A549 (cell line): ENCODE measurements around the gene MEN1. TPM values are rescaled to one million over a fixed set of nuclear protein-coding genes. Genes with fewer than 3 reads are reported as not detected.

Experiments used
- ATAC-seq, 2 experiments: fragments of 200-7000 bp in 1 of 2; fragments of >200 bp in 1 of 2; cut with Nextera tagmentation in 1 of 2; cut with Tn5 transposase in 1 of 2; 3 replicates each; pipeline versions ENCODE4 v1.8.0 to v1.9.1; 2018 to 2020; ENCODE audit warnings: mild to moderate bottlenecking in 1 of 2, moderate library complexity in 1 of 2
- CTCF ChIA-PET: fragments of 300-600 bp; sonication (Branson Sonifier 250); formaldehyde crosslinking; extraction: SDS; loops from one replicate; lab custom pipeline; 2021; ENCODE audit warnings: antibody characterized with exemption, inconsistent platforms; lab: Yijun Ruan, JAX
- POLR2A ChIA-PET: fragments of 350-600 bp; formaldehyde crosslinking; extraction: SDS; loops from one replicate; lab custom pipeline; 2021; ENCODE audit warnings: antibody characterized with exemption, inconsistent platforms; lab: Yijun Ruan, JAX
- DNase-seq, 2 experiments: peaks; one replicate each; pipeline versions ENCODE4 v3.0.0 to v3.0.0-alpha.2; 2011 to 2016; ENCODE audit warnings: low read depth in 1 of 2, low spot score in 1 of 2
- FAIRE-seq: peaks from 2 replicates; lab custom pipeline; 2011; peaks lifted over from hg19 to GRCh38; lab: Jason Lieb, UNC
- H3K27ac ChIP-seq, 2 experiments: fragments of >200 bp; sonication (Bioruptor Twin); formaldehyde crosslinking; 3 replicates each; pipeline ENCODE4 v1.5.1; 2016 to 2017
- H3K4me1 ChIP-seq: fragments of >200 bp; sonication (Bioruptor Twin); formaldehyde crosslinking; 3 replicates; pipeline ENCODE4 v1.6.1; 2016
- H3K4me2 ChIP-seq: fragments of >200 bp; sonication (Bioruptor Twin); formaldehyde crosslinking; 3 replicates; pipeline ENCODE4 v1.6.1; 2016
- H3K4me3 ChIP-seq: fragments of >200 bp; sonication (Bioruptor Twin); formaldehyde crosslinking; 3 replicates; pipeline ENCODE4 v1.5.1; 2016
- H3K9me3 ChIP-seq: fragments of >200 bp; sonication (Bioruptor Twin); formaldehyde crosslinking; 3 replicates; pipeline ENCODE4 v1.6.1; 2016
- BHLHE40 ChIP-seq: IDR thresholded peaks from 2 replicates; pipeline ENCODE4 v1.6.1; 2012; ENCODE audit warnings: low read depth, low read length, inconsistent platforms
- CBX8 ChIP-seq: fragments of 200-600 bp; sonication (generic); IDR thresholded peaks from 2 replicates; pipeline ENCODE4 v1.6.1; 2016
- CEBPB ChIP-seq, 2 experiments: fragments of >200 bp in 1 of 2; sonication (Bioruptor Twin) in 1 of 2; formaldehyde crosslinking in 1 of 2; IDR thresholded peaks; 2 replicates each; pipeline ENCODE4 v1.6.1; 2012 to 2016
- CHD4 ChIP-seq: fragments of 200-600 bp; sonication (generic); IDR thresholded peaks from 2 replicates; pipeline ENCODE4 v1.6.1; 2016; ENCODE audit warnings: antibody characterized with exemption, mild to moderate bottlenecking, borderline replicate concordance
- EHF ChIP-seq: fragments of 250-450 bp; sonication (Bioruptor Pico); IDR thresholded peaks from 2 replicates; pipeline ENCODE4 v1.5.0; 2020; ENCODE audit warnings: mild to moderate bottlenecking
- FOXS1 ChIP-seq: fragments of 250-450 bp; sonication (Bioruptor Pico); IDR thresholded peaks from 2 replicates; pipeline ENCODE4 v1.5.0; 2020; ENCODE audit warnings: mild to moderate bottlenecking, moderate library complexity
- GATA3 ChIP-seq: IDR thresholded peaks from 2 replicates; pipeline ENCODE4 v1.6.1; 2012; ENCODE audit warnings: borderline replicate concordance
- HOXB5 ChIP-seq: fragments of 250-450 bp; sonication (Bioruptor Pico); IDR thresholded peaks from 2 replicates; pipeline ENCODE4 v1.5.0; 2020; ENCODE audit warnings: mild to moderate bottlenecking, moderate library complexity
- KDM1A ChIP-seq: fragments of 200-600 bp; sonication (generic); IDR thresholded peaks from 2 replicates; pipeline ENCODE4 v1.6.1; 2016; ENCODE audit warnings: low read depth, mild to moderate bottlenecking
- NPAS2 ChIP-seq: fragments of 250-450 bp; sonication (Bioruptor Pico); IDR thresholded peaks from 2 replicates; pipeline ENCODE4 v1.8.0; 2022; ENCODE audit warnings: mild to moderate bottlenecking, moderate library complexity, borderline replicate concordance
- POLR2A ChIP-seq: IDR thresholded peaks from 2 replicates; pipeline ENCODE4 v1.6.1; 2012; ENCODE audit warnings: mild to moderate bottlenecking, low read length
- RAD21 ChIP-seq, 2 experiments: fragments of >200 bp in 1 of 2; sonication (Bioruptor Twin) in 1 of 2; formaldehyde crosslinking in 1 of 2; IDR thresholded peaks in 1 of 2; conservative IDR thresholded peaks in 1 of 2; 2 replicates in 1 of 2; 3 replicates in 1 of 2; pipeline ENCODE4 v1.6.1; 2012 to 2018; ENCODE audit warnings: inconsistent platforms in 1 of 2
- SMC3 ChIP-seq: fragments of >200 bp; sonication (Bioruptor Twin); formaldehyde crosslinking; IDR thresholded peaks from 3 replicates; pipeline ENCODE4 v1.6.1; 2018; ENCODE audit warnings: inconsistent platforms
- WGBS: methylation state at CpG from one replicate; pipeline ENCODE4 v1.1.6; 2017; ENCODE audit errors: missing lambda C conversion rate; 5-methylcytosine and 5-hydroxymethylcytosine counted together
- polyA plus RNA-seq, 4 experiments: library from polyadenylated mRNA; depleted of rRNA in 3 of 4; stranded (reverse); fragments of >200 nt; fragmentation: RNase III in 1 of 4; extraction: RNeasy Plus Mini Kit Qiagen cat#74134 plus additional on column Dnase treatment in 1 of 4; gene quantifications; 2 replicates in 3 of 4; 3 replicates in 1 of 4; pipeline ENCODE4 v1.2.3, GENCODE V29; 2011 to 2017
- TF ChIP-seq, protein P1 (sequence below): IDR thresholded peaks from 2 replicates; pipeline ENCODE4 v1.6.1; 2012; ENCODE audit warnings: low read depth, borderline replicate concordance
- TF ChIP-seq, protein P2 (sequence below): IDR thresholded peaks from 2 replicates; pipeline ENCODE4 v1.6.1; 2012
- TF ChIP-seq, protein P3 (sequence below): fragments of 250-450 bp; sonication (Bioruptor Pico); IDR thresholded peaks from 2 replicates; pipeline ENCODE4 v1.5.0; 2021; ENCODE audit warnings: mild to moderate bottlenecking, moderate library complexity, borderline replicate concordance
- TF ChIP-seq, protein P4 (sequence below): fragments of 200-600 bp; sonication (generic); IDR thresholded peaks from 2 replicates; pipeline ENCODE4 v1.6.1; 2016; ENCODE audit warnings: antibody characterized with exemption, mild to moderate bottlenecking, moderate library complexity
- TF ChIP-seq, protein P5 (sequence below): fragments of >200 bp; sonication (Bioruptor Twin); formaldehyde crosslinking; IDR thresholded peaks from 2 replicates; pipeline ENCODE4 v1.6.1; 2016
- TF ChIP-seq, protein P6 (sequence below): fragments of >200 bp; sonication (Bioruptor Twin); formaldehyde crosslinking; IDR thresholded peaks from 3 replicates; pipeline ENCODE4 v1.6.1; 2016

Gene MEN1
- polyA plus RNA-seq, 2 of the 4 experiments (the other 2 are of a cell fraction), result 17.0 to 34.7 TPM

DNA sequence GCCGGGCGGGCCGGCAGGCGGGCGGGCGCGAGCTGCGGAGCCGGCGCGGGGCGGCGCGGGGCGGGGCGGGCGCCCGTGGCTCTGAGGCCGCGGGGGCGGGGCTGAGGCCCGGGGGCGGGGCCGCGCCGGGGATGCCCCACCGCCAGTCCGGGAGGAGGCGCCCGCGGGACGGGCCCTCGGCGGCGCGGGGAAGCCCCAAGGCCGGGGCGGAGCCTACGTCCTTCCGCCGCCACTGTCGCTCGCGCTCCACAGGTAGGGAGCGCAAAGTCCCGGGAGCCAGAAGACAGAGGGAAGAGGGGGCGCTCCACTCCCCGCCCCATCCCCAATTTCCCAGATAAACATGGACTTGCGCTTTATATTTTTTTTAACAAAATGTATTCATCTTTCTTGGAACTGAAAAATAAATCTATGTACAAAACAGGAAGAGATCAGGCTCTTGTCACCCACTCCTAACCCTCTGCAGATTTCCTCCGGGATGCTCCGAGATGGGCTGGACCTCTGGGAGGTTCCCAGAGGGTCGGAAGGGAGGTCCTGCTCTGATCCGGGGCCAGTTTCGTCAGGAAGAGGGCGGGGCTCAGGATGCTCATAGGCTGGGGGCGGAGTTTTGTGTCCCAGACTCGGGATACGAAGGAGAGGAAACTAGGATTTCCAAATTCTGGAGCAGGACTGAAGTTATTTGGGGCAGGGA is 7.0 kb downstream of the MEN1 start, which contains the start of gene MAP4K2 (continued):
- TF ChIP-seq GATA3 (no peak), HOXB5 (no peak), CEBPB (IDR thresholded peaks at IDR 0.05) (no peak), BHLHE40 (no peak), SMC3 (0 out of 3 replicates have a peak, but pooled peaks have one; percentile 21), RAD21 (conservative IDR thresholded peaks at IDR 0.05 in 1 of 2, IDR thresholded peaks at IDR 0.05 in 1 of 2) (0 out of 5 replicates have a peak, but pooled peaks of 1 of the 2 experiments have one; percentile 19)
- TF ChIP-seq, protein P1, sequence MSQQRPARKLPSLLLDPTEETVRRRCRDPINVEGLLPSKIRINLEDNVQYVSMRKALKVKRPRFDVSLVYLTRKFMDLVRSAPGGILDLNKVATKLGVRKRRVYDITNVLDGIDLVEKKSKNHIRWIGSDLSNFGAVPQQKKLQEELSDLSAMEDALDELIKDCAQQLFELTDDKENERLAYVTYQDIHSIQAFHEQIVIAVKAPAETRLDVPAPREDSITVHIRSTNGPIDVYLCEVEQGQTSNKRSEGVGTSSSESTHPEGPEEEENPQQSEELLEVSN, result no peak
- TF ChIP-seq, protein P2, sequence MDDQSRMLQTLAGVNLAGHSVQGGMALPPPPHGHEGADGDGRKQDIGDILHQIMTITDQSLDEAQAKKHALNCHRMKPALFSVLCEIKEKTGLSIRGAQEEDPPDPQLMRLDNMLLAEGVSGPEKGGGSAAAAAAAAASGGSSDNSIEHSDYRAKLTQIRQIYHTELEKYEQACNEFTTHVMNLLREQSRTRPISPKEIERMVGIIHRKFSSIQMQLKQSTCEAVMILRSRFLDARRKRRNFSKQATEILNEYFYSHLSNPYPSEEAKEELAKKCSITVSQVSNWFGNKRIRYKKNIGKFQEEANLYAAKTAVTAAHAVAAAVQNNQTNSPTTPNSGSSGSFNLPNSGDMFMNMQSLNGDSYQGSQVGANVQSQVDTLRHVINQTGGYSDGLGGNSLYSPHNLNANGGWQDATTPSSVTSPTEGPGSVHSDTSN, result no peak
- TF ChIP-seq, protein P3, sequence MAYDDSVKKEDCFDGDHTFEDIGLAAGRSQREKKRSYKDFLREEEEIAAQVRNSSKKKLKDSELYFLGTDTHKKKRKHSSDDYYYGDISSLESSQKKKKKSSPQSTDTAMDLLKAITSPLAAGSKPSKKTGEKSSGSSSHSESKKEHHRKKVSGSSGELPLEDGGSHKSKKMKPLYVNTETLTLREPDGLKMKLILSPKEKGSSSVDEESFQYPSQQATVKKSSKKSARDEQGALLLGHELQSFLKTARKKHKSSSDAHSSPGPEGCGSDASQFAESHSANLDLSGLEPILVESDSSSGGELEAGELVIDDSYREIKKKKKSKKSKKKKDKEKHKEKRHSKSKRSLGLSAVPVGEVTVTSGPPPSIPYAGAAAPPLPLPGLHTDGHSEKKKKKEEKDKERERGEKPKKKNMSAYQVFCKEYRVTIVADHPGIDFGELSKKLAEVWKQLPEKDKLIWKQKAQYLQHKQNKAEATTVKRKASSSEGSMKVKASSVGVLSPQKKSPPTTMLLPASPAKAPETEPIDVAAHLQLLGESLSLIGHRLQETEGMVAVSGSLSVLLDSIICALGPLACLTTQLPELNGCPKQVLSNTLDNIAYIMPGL (CRISPR knock-in tag), result no peak
- TF ChIP-seq, protein P4, sequence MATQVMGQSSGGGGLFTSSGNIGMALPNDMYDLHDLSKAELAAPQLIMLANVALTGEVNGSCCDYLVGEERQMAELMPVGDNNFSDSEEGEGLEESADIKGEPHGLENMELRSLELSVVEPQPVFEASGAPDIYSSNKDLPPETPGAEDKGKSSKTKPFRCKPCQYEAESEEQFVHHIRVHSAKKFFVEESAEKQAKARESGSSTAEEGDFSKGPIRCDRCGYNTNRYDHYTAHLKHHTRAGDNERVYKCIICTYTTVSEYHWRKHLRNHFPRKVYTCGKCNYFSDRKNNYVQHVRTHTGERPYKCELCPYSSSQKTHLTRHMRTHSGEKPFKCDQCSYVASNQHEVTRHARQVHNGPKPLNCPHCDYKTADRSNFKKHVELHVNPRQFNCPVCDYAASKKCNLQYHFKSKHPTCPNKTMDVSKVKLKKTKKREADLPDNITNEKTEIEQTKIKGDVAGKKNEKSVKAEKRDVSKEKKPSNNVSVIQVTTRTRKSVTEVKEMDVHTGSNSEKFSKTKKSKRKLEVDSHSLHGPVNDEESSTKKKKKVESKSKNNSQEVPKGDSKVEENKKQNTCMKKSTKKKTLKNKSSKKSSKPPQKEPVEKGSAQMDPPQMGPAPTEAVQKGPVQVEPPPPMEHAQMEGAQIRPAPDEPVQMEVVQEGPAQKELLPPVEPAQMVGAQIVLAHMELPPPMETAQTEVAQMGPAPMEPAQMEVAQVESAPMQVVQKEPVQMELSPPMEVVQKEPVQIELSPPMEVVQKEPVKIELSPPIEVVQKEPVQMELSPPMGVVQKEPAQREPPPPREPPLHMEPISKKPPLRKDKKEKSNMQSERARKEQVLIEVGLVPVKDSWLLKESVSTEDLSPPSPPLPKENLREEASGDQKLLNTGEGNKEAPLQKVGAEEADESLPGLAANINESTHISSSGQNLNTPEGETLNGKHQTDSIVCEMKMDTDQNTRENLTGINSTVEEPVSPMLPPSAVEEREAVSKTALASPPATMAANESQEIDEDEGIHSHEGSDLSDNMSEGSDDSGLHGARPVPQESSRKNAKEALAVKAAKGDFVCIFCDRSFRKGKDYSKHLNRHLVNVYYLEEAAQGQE, result no peak

DNA sequence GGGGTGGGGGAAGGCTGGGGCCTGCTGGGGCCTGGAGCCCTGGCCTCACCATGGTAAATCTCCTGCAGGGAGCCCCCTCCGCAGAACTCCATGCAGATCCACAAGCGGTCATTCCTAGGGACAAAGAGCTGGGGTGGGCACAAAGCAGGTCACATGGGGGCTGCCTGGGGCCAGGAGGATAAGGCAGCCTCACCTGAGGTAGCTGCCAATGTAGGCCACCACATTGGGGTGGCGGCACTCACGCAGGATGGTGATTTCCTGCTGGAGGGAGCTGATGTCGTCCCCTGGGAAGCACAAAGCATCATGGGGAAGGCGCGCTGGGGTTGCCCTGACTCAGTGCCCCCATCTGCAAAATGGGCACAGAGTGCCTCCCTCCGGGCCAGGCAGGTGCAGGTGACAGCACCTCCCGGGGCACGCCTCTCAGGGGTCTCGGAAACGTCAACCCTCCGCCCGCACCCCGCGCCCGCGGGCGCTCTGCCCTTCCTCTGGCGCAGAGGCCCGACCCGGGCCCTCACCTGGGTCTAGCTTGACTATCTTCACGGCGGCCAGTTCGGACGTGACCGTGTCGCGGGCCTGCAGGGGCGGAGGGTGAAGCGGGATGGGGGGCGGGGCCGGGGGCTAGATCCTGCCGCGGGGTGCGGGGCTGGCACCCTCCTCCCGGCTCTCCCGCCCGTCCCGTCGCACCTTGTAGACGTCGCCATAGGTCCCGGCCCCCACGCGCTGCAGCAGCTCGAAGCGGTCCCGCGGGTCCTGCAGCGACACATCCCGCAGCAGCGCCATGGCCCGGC is 7.8 kb downstream of the MEN1 start:
- no peaks in the 10 kb centered on the region for H3K9me3 ChIP-seq
- peak overlapping the region; percentile 77 to 89 for H3K27ac ChIP-seq
- peak overlapping the region; percentile 73 for H3K4me2 ChIP-seq
- WGBS, result 81% methylated on average over 7 of the region's 54 CpGs
- ChIA-PET POLR2A (interaction anchor here (0.7 to 2.7 kb wide), 2 partner anchors 24 to 277 kb away, joined by 9 to 11 read pairs; partner anchors contain the start of gene SF1), CTCF (interaction anchor here (0.7 to 7.8 kb wide), 9 partner anchors 9 to 238 kb away, joined by 3 to 79 read pairs (median 3); partner anchors contain the start of genes CDC42BPG and SAC3D1)
- FAIRE-seq (no peak), DNase-seq (no peak), ATAC-seq (peak; percentile 4 to 39; a peak in 5 of 6 replicates)
- peaks cover 23% of the 10 kb centered on the region for H3K4me1 ChIP-seq
- H3K4me3 ChIP-seq, result peak overlapping the region; percentile 61
- no peak for TF ChIP-seq CBX8
- TF ChIP-seq KDM1A, result peak; percentile 86; the same call in 1 of the 2 replicates
- TF ChIP-seq, protein P5, sequence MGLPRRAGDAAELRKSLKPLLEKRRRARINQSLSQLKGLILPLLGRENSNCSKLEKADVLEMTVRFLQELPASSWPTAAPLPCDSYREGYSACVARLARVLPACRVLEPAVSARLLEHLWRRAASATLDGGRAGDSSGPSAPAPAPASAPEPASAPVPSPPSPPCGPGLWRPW, result no peak
- no peak for TF ChIP-seq NPAS2 (CRISPR knock-in tag)
- TF ChIP-seq, protein P6, sequence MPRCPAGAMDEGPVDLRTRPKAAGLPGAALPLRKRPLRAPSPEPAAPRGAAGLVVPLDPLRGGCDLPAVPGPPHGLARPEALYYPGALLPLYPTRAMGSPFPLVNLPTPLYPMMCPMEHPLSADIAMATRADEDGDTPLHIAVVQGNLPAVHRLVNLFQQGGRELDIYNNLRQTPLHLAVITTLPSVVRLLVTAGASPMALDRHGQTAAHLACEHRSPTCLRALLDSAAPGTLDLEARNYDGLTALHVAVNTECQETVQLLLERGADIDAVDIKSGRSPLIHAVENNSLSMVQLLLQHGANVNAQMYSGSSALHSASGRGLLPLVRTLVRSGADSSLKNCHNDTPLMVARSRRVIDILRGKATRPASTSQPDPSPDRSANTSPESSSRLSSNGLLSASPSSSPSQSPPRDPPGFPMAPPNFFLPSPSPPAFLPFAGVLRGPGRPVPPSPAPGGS, result no peak
- TF ChIP-seq FOXS1 (CRISPR knock-in tag), result no peak
- TF ChIP-seq EHF (CRISPR knock-in tag), result no peak
- TF ChIP-seq POLR2A, result peak; percentile 24; the same call in 1 of the 2 replicates
- no peak for TF ChIP-seq RAD21 (conservative IDR thresholded peaks at IDR 0.05 in 1 of 2, IDR thresholded peaks at IDR 0.05 in 1 of 2)
- TF ChIP-seq, protein P4, result no peak
- TF ChIP-seq CHD4, result no peak
- TF ChIP-seq, protein P2, result no peak
